Measurements from ENCODE around the gene PTPRN. TPM values are rescaled to one million over a fixed set of nuclear protein-coding genes. Genes with fewer than 3 reads are reported as not detected.

Gene PTPRN
- total and polyA plus RNA-seq, 10 of the 15 experiments (the other 5 are each of a cell fraction or from before 2014, with no cell fraction given) = 0.28 to 0.69 TPM; not detected in 8

DNA sequence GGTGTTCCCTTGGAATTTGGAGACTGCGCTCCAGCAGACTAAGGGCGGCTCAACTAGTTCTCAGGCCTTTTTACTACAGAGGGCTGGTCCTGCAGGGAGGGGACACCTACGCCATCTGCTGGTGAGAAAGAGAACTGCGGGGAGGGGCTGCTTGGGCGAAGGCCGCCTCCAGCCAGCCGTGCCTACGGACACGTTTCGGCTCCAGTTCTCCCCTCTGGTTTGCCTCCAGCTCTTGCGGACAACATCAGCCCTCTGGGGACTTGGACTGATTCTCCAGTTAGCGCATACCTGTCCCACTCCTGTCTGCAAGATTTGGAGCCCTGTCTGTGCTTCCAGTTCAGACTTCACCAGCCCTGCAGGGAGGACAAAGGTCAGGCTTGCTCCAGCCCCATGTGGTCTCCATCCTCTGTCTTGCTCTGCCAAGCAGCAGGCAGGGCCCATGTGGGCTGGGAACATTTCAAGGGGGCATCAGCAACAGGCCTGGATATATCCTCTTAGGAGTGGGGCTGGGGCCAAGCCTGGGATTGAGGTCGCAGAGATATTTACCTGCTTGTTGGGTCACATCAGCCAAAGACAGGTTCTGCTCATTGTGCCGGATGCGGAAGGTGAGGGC, 10.3 kb downstream of the PTPRN start (continued):
- no peak for TF ChIP-seq SUZ12 (IDR thresholded peaks at IDR 0.05; ENCODE audit: unreplicated experiment)
- TF ChIP-seq TARDBP (IDR thresholded peaks at IDR 0.05; ENCODE audit: borderline replicate concordance) = no peak
- TF ChIP-seq KAT2A (conservative IDR thresholded peaks at IDR 0.05; ENCODE audit: control insufficient read depth, low read depth, low read length) = no peak
- peak; percentile 22; the same call in 1 of the 2 replicates for TF ChIP-seq ZNF207 (IDR thresholded peaks at IDR 0.05; ENCODE audit: borderline replicate concordance)
- no peak for TF ChIP-seq ASH2L (IDR thresholded peaks at IDR 0.05; ENCODE audit: borderline replicate concordance, low read depth)
- TF ChIP-seq MYB (IDR thresholded peaks at IDR 0.05; ENCODE audit: borderline replicate concordance, low read depth, low read length) = no peak
- no peak for TF ChIP-seq FOXK2 (IDR thresholded peaks at IDR 0.05)
- TF ChIP-seq, protein P1, sequence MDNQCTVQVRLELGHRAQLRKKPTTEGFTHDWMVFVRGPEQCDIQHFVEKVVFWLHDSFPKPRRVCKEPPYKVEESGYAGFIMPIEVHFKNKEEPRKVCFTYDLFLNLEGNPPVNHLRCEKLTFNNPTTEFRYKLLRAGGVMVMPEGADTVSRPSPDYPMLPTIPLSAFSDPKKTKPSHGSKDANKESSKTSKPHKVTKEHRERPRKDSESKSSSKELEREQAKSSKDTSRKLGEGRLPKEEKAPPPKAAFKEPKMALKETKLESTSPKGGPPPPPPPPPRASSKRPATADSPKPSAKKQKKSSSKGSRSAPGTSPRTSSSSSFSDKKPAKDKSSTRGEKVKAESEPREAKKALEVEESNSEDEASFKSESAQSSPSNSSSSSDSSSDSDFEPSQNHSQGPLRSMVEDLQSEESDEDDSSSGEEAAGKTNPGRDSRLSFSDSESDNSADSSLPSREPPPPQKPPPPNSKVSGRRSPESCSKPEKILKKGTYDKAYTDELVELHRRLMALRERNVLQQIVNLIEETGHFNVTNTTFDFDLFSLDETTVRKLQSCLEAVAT (IDR thresholded peaks at IDR 0.05) = no peak
- no peak for TF ChIP-seq GATAD2B (conservative IDR thresholded peaks at IDR 0.05; ENCODE audit: low read depth)
- TF ChIP-seq, protein P2, sequence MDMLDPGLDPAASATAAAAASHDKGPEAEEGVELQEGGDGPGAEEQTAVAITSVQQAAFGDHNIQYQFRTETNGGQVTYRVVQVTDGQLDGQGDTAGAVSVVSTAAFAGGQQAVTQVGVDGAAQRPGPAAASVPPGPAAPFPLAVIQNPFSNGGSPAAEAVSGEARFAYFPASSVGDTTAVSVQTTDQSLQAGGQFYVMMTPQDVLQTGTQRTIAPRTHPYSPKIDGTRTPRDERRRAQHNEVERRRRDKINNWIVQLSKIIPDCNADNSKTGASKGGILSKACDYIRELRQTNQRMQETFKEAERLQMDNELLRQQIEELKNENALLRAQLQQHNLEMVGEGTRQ (IDR thresholded peaks at IDR 0.05; ENCODE audit: borderline replicate concordance, low read depth, low read length) = no peak
- peak; percentile 76 for TF ChIP-seq YY1 (IDR thresholded peaks at IDR 0.05; ENCODE audit: low read depth, low read length)
- no peak for TF ChIP-seq ETV6 (conservative IDR thresholded peaks at IDR 0.05 in 1 of 2, IDR thresholded peaks at IDR 0.05 in 1 of 2; ENCODE audit: borderline replicate concordance in 1 of 2, low read depth in 1 of 2)
- peak; percentile 76 for TF ChIP-seq RAD21 (IDR thresholded peaks at IDR 0.05; ENCODE audit: insufficient read depth, low read depth, low read length)
- no peak for TF ChIP-seq EGR1 (IDR thresholded peaks at IDR 0.05; ENCODE audit: borderline replicate concordance in 1 of 2, low read depth in 2 of 2, low read length in 2 of 2)
- TF ChIP-seq, protein P3, sequence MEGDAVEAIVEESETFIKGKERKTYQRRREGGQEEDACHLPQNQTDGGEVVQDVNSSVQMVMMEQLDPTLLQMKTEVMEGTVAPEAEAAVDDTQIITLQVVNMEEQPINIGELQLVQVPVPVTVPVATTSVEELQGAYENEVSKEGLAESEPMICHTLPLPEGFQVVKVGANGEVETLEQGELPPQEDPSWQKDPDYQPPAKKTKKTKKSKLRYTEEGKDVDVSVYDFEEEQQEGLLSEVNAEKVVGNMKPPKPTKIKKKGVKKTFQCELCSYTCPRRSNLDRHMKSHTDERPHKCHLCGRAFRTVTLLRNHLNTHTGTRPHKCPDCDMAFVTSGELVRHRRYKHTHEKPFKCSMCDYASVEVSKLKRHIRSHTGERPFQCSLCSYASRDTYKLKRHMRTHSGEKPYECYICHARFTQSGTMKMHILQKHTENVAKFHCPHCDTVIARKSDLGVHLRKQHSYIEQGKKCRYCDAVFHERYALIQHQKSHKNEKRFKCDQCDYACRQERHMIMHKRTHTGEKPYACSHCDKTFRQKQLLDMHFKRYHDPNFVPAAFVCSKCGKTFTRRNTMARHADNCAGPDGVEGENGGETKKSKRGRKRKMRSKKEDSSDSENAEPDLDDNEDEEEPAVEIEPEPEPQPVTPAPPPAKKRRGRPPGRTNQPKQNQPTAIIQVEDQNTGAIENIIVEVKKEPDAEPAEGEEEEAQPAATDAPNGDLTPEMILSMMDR (IDR thresholded peaks at IDR 0.05 in 2 of 3, conservative IDR thresholded peaks at IDR 0.05 in 1 of 3; ENCODE audit: control insufficient read depth in 2 of 3, extremely low read depth in 1 of 3, insufficient read depth in 1 of 3, low read depth in 3 of 3, low read length in 3 of 3) = peak; percentile 98 to 99 (median 99); a peak in 5 of 6 replicates
- no peak for TF ChIP-seq RFX5 (IDR thresholded peaks at IDR 0.05; ENCODE audit: low read depth, low read length)
- TF ChIP-seq, protein P4, sequence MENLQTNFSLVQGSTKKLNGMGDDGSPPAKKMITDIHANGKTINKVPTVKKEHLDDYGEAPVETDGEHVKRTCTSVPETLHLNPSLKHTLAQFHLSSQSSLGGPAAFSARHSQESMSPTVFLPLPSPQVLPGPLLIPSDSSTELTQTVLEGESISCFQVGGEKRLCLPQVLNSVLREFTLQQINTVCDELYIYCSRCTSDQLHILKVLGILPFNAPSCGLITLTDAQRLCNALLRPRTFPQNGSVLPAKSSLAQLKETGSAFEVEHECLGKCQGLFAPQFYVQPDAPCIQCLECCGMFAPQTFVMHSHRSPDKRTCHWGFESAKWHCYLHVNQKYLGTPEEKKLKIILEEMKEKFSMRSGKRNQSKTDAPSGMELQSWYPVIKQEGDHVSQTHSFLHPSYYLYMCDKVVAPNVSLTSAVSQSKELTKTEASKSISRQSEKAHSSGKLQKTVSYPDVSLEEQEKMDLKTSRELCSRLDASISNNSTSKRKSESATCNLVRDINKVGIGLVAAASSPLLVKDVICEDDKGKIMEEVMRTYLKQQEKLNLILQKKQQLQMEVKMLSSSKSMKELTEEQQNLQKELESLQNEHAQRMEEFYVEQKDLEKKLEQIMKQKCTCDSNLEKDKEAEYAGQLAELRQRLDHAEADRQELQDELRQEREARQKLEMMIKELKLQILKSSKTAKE (IDR thresholded peaks at IDR 0.05; ENCODE audit: low read depth, poor library complexity, severe bottlenecking) = no peak
- TF ChIP-seq MEF2B (IDR thresholded peaks at IDR 0.05; ENCODE audit: partially characterized antibody, poor library complexity, severe bottlenecking) = no peak
- TF ChIP-seq, protein P5, sequence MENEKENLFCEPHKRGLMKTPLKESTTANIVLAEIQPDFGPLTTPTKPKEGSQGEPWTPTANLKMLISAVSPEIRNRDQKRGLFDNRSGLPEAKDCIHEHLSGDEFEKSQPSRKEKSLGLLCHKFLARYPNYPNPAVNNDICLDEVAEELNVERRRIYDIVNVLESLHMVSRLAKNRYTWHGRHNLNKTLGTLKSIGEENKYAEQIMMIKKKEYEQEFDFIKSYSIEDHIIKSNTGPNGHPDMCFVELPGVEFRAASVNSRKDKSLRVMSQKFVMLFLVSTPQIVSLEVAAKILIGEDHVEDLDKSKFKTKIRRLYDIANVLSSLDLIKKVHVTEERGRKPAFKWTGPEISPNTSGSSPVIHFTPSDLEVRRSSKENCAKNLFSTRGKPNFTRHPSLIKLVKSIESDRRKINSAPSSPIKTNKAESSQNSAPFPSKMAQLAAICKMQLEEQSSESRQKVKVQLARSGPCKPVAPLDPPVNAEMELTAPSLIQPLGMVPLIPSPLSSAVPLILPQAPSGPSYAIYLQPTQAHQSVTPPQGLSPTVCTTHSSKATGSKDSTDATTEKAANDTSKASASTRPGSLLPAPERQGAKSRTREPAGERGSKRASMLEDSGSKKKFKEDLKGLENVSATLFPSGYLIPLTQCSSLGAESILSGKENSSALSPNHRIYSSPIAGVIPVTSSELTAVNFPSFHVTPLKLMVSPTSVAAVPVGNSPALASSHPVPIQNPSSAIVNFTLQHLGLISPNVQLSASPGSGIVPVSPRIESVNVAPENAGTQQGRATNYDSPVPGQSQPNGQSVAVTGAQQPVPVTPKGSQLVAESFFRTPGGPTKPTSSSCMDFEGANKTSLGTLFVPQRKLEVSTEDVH (IDR thresholded peaks at IDR 0.05; ENCODE audit: low read depth, partially characterized antibody) = no peak

Data from GM12878 (cell line).